BE2C (cell line): ENCODE data around the gene EFNB1.

Experiments
- DNase-seq: peaks from one replicate; pipeline ENCODE4 v3.0.0-alpha.2; 2020
- H3K27me3 ChIP-seq: fragments of 250-450 bp; sonication (Bioruptor Pico); 2 replicates; pipeline ENCODE4 v1.5.1; 2020; ENCODE audit warnings: mild to moderate bottlenecking
- H3K36me3 ChIP-seq: fragments of 250-450 bp; sonication (Bioruptor Pico); 2 replicates; pipeline ENCODE4 v1.5.1; 2020; ENCODE audit warnings: mild to moderate bottlenecking
- H3K4me1 ChIP-seq: fragments of 250-450 bp; sonication (Bioruptor Pico); 2 replicates; pipeline ENCODE4 v1.5.1; 2020
- H3K4me3 ChIP-seq: 2 replicates; pipeline ENCODE4 v1.5.1; 2011; ENCODE audit warnings: low read depth, low read length
- H3K9me3 ChIP-seq: fragments of 250-450 bp; sonication (Bioruptor Pico); 2 replicates; pipeline ENCODE4 v1.5.1; 2020
- CTCF ChIP-seq: IDR thresholded peaks from 2 replicates; pipeline ENCODE4 v1.5.1; 2012; ENCODE audit warnings: mild to moderate bottlenecking, low read depth, low read length

EFNB1 gene

GRCh38 chrX:68834371-68835103 lies 5.7 kb downstream of the EFNB1 start:
- TF ChIP-seq CTCF = no peak
- DNase-seq = no peak
- Histone ChIP-seq H3K4me3 (no peak overlapping the region), H3K9me3 (no peaks in the 10 kb centered on the region), H3K4me1 (no peaks in the 10 kb centered on the region), H3K27me3 (no peaks in the 10 kb centered on the region), H3K36me3 (no peaks in the 10 kb centered on the region)

- Histone ChIP-seq H3K9me3 (no peaks in the 10 kb centered on the region), H3K4me1 (no peaks in the 10 kb centered on the region), H3K27me3 (no peaks in the 10 kb centered on the region), H3K4me3 (no peak overlapping the region), H3K36me3 (peaks cover 3% of the 10 kb centered on the region; the same call in 1 of the 2 replicates)
- TF ChIP-seq CTCF = no peak
- no peak for DNase-seq
Measured at GRCh38 chrX:68835104-68835442, 6.3 kb downstream of the EFNB1 start.

- H3K27me3 ChIP-seq = no peaks in the 10 kb centered on the region
- H3K4me1 ChIP-seq = no peaks in the 10 kb centered on the region
- H3K9me3 ChIP-seq = no peaks in the 10 kb centered on the region
- TF ChIP-seq CTCF = no peak
- no peak for DNase-seq
- peaks cover 4% of the 10 kb centered on the region; the same call in 1 of the 2 replicates for H3K36me3 ChIP-seq
- H3K4me3 ChIP-seq = no peak overlapping the region
Measured at GRCh38 chrX:68835468-68835867, 6.6 kb downstream of the EFNB1 start.

- H3K36me3 ChIP-seq = peaks cover 4% of the 10 kb centered on the region; the same call in 1 of the 2 replicates
- TF ChIP-seq CTCF = no peak
- H3K27me3 ChIP-seq = no peaks in the 10 kb centered on the region
- H3K4me1 ChIP-seq = no peaks in the 10 kb centered on the region
- H3K4me3 ChIP-seq = no peak overlapping the region
- no peaks in the 10 kb centered on the region for H3K9me3 ChIP-seq
- DNase-seq = no peak
Measured at GRCh38 chrX:68837119-68837518, 8.3 kb downstream of the EFNB1 start.

- DNase-seq = no peak
- Histone ChIP-seq H3K9me3 (no peaks in the 10 kb centered on the region), H3K4me1 (no peaks in the 10 kb centered on the region), H3K36me3 (peaks cover 4% of the 10 kb centered on the region; the same call in 1 of the 2 replicates), H3K27me3 (no peaks in the 10 kb centered on the region), H3K4me3 (no peak overlapping the region)
- TF ChIP-seq CTCF = no peak
Measured at GRCh38 chrX:68838571-68838910, 9.7 kb downstream of the EFNB1 start.

- DNase-seq = no peak
- H3K36me3 ChIP-seq = peaks cover 4% of the 10 kb centered on the region; the same call in 1 of the 2 replicates
- H3K9me3 ChIP-seq = no peaks in the 10 kb centered on the region
- H3K4me3 ChIP-seq = no peak overlapping the region
- H3K27me3 ChIP-seq = no peaks in the 10 kb centered on the region
- no peak for TF ChIP-seq CTCF
- no peaks in the 10 kb centered on the region for H3K4me1 ChIP-seq
Measured at GRCh38 chrX:68839771-68840170, 10.9 kb downstream of the EFNB1 start.
